Esophagus muscularis mucosa (tissue), 3 donors: ENCODE results near the gene ATP11C.

Source experiments
- CTCF ChIP-seq, 3 experiments: fragments of 200-600 bp in 2 of 3; fragments of 450-650 bp in 1 of 3; sonication (generic) in 2 of 3; IDR thresholded peaks; one replicate each; pipeline ENCODE4 v1.5.1; 2017 to 2019; ENCODE audit warnings: antibody characterized with exemption in 3 of 3, mild to moderate bottlenecking in 2 of 3, moderate library complexity in 1 of 3
- POLR2A ChIP-seq: fragments of 450-650 bp; IDR thresholded peaks from one replicate; pipeline ENCODE4 v1.6.1; 2017; ENCODE audit warnings: antibody characterized with exemption, moderate library complexity, mild to moderate bottlenecking, low read depth
- POLR2AphosphoS5 ChIP-seq, 2 donors: sonication (generic); formaldehyde crosslinking; IDR thresholded peaks; one replicate each; pipeline ENCODE4 v1.6.1; 2017; ENCODE audit warnings: antibody characterized with exemption in 2 of 2

GRCh38 chrX:139972629-139973624 lies 40.1 kb upstream of the ATP11C start:
- TF ChIP-seq CTCF (IDR thresholded peaks at IDR 0.05) = no peak
- no peak for TF ChIP-seq POLR2A
- no peak for TF ChIP-seq POLR2AphosphoS5 (IDR thresholded peaks at IDR 0.05)
